Measurements from ENCODE around the gene HBP1.

HBP1 gene

DNA sequence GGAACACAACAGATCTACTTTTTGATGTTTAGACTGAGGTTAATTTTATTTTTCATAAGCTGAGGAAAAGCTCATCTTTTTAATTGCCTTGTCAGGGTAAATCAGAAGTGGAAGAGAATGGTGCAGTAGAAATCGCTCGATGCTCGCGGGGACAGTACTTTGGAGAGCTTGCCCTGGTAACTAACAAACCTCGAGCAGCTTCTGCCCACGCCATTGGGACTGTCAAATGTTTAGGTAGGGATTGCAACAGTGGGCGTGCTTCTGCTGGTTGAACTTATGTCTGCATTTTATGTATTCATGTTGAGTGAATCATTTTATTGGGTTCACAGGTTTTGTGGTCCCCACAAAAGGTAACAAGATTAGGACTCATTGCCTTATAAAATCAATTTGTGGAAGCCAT, 11.7 kb upstream of the HBP1 start:
- no peak for DNase-seq

- no peak for DNase-seq
Measured at GRCh38 chr7:107158028-107158427, 10.8 kb upstream of the HBP1 start.

DNA sequence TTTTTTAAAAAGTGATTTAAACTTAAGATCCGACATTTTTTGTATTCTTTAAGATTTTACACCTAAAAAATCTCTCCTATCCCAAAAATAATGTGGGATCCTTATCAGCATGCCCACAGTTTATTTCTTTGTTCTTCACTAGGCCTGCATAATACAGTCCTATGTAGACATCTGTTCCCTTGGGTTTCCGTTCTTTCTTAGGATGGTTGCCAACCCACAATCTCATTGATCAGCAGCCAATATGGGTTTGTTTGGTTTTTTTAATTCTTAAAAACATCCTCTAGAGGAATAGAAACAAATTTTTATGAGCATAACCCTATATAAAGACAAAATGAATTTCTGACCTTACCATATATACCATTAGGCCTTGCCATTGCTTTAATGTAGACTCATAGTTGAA, 8.4 kb upstream of the HBP1 start:
- DNase-seq: no peak

DNA sequence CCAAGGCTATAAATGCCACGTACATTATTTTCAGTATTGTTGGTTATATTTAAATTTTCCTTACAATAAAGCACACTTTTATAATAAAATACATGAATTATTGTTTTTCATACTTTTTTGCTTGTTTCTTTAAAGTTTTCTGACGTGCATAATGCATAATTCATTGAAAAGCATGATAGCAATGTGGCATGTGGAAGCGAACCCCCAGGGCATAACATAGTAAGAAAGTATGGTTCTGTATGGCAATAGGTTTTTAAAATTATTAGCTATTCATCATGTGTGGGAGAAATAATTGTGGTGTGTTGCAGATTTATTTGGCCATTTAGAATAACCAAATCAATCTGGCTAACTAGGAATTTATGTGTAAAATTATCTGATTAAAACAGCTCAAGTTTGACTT, 7.4 kb upstream of the HBP1 start:
- DNase-seq: no peak

DNA sequence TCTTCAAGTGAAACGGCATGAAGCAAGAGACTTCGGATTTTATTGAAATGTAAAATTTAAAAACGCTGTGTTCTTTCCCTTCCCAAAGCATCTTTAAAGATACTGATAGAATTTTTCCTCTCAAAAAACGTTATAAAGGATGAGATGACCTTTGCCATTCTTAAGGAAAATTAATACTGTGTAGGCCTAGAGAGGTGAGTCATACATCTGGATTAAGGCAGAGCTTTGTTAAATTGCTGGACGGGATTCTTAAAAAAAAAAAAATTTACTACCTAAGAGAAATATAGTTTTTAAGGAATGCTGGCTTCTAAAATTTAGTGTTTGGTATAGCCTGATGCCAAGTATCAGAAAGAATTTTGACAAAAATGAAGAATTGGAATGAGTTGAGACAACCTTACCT, 6.3 kb upstream of the HBP1 start:
- no peak for DNase-seq

DNA sequence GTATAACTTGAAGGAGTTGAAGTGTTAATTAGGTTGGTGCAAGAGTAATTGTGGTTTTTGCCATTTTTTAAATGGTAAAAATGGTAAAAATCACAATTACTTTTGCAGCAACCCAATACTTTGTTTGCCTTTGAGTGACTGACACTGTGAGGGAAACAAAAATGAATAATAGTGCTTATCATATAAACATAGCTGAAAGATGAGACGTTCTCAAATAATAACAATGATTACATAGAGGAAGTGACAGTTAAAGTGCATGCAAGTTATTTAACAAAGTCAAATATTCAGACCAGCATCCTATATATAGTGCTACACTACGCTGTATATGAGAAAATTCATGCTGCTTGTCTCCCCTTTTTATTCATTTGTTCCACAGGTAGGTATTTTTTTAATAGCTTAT, 4.7 kb upstream of the HBP1 start:
- DNase-seq: no peak

DNA sequence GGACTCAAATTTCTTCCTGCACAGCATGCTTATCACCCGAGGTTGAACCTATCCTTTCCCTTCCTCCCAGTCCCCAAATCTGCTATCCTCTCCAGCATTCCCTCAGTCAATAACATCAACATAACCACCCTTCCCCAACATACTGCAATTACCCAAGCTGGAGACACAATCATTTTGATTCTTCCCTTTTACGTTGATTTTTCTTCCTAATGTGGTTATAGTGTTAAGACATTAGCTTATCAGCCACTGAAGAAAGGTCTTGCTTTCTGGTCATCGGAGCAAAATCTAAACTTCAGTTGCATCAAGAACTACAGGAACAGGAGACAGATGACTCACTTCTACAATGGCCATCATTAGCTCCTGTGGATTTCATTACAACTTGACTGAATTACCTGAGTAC, 3.5 kb upstream of the HBP1 start:
- no peak for DNase-seq

- DNase-seq: no peak
Measured at GRCh38 chr7:107166736-107167426, 1.9 kb upstream of the HBP1 start.

DNA sequence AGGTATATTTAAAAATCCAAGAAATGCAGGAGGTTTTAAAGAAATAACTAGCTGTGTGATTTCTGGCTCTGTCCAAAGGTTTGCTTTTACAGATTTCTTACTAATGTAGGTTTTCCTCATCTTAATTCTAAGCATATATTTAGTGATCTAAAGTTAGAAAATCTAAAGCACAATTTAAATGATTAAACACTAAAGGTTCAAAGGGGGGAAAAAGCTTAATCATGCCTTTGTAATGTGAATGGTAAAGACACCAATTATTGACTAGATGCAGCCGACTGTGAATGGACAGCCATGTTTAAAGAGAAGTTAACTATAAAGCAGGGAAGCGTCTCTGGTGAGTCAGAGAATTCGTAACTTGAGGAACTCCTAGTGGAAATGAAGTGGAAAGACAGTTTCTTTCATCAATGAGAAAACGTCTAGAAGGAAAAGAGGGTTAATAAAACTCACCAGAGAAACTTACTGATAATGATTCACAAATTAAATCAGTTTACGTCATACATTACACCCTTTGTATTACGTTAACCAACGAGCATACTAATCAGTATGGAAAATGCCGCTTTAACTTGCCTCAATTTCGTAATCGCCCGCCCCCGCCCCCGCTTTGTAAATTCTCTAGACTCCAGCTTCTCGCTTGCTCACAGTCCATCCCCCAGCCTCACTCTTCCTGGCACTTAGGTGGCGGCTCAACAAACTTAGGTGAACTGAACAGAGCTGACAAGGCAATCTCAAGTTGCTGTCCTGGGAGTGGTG, 1.1 kb upstream of the HBP1 start:
- peak in 1 of 2 experiments; percentile 25 for DNase-seq

DNA sequence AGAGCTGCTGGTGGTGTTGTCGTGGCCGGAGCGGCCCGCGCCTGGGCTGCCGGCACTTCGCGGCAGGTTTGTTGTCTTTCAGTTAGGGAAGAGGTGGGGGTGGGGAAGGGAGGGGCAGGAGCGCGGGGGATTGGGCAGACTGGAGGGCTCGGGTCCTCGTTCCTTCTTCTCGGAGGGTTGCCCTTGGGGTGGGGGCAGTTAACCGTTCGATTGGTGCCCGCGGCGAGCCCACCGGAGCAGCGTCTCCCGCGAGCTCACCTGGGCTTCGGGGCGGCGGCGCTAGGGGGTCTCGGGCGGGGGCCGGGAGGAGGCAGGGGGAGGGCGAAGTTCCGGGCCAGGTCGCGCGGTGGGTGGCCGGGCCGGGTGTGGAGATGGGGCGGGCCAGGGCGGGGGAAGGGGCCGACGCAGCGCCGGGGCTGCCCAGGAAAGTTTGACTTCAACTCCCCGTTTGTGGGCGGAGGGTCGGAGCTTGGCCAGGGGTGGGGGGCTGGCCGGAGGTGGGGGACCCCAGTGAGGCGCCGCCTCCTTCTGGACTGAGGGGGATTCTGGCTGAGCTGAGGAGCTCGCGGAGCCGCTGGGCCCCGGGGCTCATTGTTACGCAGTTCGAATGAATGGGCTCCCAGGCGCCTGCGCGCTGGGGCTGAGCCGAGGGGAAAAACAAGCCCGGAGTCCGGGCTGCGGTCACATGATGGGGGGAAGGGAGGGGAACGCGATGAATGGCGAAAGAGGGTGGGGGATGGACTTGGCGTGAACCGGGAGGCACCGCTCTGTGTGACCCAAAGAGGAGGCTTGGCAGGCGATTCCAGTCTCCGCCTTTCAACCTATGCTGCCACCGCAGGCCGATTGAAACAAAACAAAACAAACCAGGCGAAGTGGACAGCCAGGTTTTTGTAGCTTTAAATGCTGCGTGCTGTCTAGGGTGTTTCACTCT, 582 bp downstream of the HBP1 start:
- DNase-seq: peak; percentile 84 to 94

GRCh38 chr7:107170051-107170915, 1.5 kb downstream of the HBP1 start:
- no peak for DNase-seq

- DNase-seq: no peak
Measured at GRCh38 chr7:107171496-107171895, 2.7 kb downstream of the HBP1 start.

GRCh38 chr7:107172276-107173032, 3.7 kb downstream of the HBP1 start:
- DNase-seq: no peak

GRCh38 chr7:107173191-107173590, 4.4 kb downstream of the HBP1 start:
- DNase-seq: no peak

DNA sequence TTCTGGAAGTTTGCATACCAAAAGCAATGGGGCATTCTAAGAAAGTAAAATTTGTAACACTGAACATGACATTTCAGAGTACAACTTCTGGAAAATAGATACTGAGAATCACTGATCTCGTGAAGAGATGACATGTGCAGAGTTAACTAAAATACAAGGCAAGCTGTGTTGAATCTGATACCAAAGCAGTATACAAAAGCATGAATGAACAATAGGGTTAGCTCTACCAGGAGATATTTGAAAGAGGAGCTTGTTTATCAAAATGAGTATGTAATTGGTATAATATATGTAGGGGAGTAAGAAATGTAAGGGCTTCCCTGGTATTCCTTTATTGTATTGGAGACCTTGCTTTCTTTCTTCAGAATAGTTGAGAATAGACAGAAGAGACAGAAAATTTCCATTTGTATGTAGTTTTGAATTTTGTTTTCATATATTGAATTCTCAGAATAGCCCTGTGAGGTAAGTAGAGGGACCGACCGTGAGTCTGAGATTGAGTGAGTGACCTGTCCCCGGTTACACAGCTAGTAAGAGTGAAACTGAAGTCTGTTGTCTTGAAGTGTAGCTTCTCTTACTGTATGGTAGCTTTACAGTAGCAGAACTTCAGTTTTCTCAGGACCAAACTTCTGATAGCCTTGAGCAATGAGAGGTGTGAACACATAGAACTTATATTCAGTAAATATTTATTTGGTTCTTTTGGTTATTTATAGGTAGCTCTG, 5.0 kb downstream of the HBP1 start:
- DNase-seq: no peak

GRCh38 chr7:107179326-107180164, 10.7 kb downstream of the HBP1 start:
- no peak for DNase-seq

DNA sequence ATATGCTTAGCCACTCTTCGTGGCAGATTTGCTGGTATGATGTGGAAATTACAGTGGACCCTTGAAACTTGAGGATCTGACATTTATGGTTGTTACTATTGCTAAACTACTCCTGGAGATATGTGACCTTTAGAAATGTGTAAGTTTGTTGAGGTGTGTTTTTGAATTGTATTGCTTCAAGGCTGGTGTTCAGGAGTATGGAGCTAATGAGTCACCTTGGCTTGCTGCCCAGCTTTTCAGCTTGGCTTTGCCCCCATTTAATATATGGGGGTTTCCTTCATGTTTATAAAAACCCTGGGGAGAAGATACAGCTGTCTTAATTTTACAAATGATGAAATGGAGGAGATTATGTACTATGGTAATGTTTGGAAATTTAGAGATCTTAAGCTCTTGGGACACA, 11.6 kb downstream of the HBP1 start:
- no peak for DNase-seq

- DNase-seq: no peak
Measured at GRCh38 chr7:107181172-107181571, 12.4 kb downstream of the HBP1 start.

DNA sequence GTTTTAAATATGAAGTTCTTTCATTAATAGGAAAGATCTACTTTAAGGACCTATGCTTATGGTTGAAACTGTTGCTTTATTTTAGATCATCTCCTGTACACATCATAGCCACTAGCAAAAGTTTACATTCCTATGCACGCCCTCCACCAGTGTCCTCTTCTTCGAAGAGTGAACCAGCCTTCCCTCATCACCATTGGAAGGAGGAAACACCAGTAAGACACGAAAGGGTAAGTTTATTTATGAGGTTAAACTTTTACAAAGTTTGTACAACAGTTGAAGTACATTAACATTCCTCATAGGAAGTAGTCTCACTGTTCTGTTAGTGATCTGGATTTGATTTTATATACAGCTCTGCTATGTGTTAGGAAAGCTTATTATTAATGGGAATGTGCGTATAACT, 16.9 kb downstream of the HBP1 start:
- DNase-seq: no peak

DNA sequence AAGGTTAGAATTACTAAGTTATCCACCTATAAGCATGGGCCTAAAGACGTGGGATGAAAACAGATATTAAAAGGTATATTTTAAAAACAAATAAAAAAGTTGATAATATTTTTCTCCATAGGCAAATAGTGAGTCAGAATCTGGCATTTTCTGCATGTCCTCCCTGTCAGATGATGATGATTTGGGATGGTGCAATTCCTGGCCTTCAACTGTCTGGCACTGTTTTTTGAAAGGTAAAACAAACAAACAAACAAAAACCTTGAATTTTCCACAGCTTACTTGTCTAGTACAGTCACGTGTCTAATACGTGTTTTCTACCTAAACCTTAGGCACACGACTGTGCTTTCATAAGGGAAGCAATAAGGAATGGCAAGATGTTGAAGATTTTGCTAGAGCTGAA, 17.4 kb downstream of the HBP1 start:
- no peak for DNase-seq
